IMR-90 (cell line): Measurements from ENCODE around the gene ALKBH2. TPM values are rescaled to one million over a fixed set of nuclear protein-coding genes. Genes with fewer than 3 reads are reported as not detected.

ENCODE experiments used
- ATAC-seq: fragments of 200-7000 bp; cut with Tn5 transposase; 2 replicates; pipeline ENCODE4 v1.9.1; 2020; ENCODE audit warnings: low read depth, mild to moderate bottlenecking, moderate library complexity
- BruUV-seq: library from RNA; stranded (reverse); fragments of 400-500 nt; replicated peaks from 2 replicates; lab custom pipeline; 2021; lab: Mats Ljungman, UMichigan
- CTCF ChIA-PET: fragments of 300-600 bp; formaldehyde crosslinking; extraction: SDS; loops from one replicate; lab custom pipeline; 2021; ENCODE audit warnings: antibody characterized with exemption; lab: Yijun Ruan, JAX
- POLR2A ChIA-PET: fragments of 300-600 bp; sonication (Branson Sonifier 250); formaldehyde crosslinking; loops from one replicate; lab custom pipeline; 2022; ENCODE audit warnings: antibody characterized with exemption; ENCODE audit not compliant: unreplicated experiment; lab: Charles Lee
- DNase-seq: peaks from one replicate; pipeline ENCODE4 v3.0.0; 2013
- H2AFZ ChIP-seq: replicated peaks from 2 replicates; pipeline ENCODE3; 2013; ENCODE audit warnings: low read length, mild to moderate bottlenecking; ENCODE audit not compliant: poor library complexity
- H2AK5ac ChIP-seq: 2 replicates; pipeline ENCODE4 v1.6.1; 2013; ENCODE audit warnings: low read depth, low read length, inconsistent platforms
- H2AK9ac ChIP-seq: replicated peaks from 2 replicates; pipeline ENCODE3; 2013; ENCODE audit warnings: mild to moderate bottlenecking, low read depth, low read length, moderate library complexity; ENCODE audit not compliant: poor library complexity
- H2BK120ac ChIP-seq: 2 replicates; pipeline ENCODE4 v1.6.1; 2013; ENCODE audit warnings: low read depth, low read length, inconsistent platforms
- H2BK15ac ChIP-seq: 3 replicates; pipeline ENCODE4 v1.6.1; 2013; ENCODE audit warnings: low read depth, low read length, inconsistent platforms
- H2BK20ac ChIP-seq: 2 replicates; pipeline ENCODE4 v1.6.1; 2013; ENCODE audit warnings: low read depth, mild to moderate bottlenecking, inconsistent platforms, low read length, moderate library complexity
- H2BK5ac ChIP-seq: 2 replicates; pipeline ENCODE4 v1.6.1; 2013; ENCODE audit warnings: mild to moderate bottlenecking, low read depth, low read length, inconsistent platforms; ENCODE audit not compliant: poor library complexity, severe bottlenecking
- H3K14ac ChIP-seq: replicated peaks from 2 replicates; pipeline ENCODE4 v1.6.1; 2013; ENCODE audit warnings: low read depth, low read length, inconsistent platforms
- H3K18ac ChIP-seq: 2 replicates; pipeline ENCODE4 v1.6.1; 2013; ENCODE audit warnings: low read depth, low read length, control low read depth
- H3K23ac ChIP-seq: 2 replicates; pipeline ENCODE4 v1.6.1; 2013; ENCODE audit warnings: low read depth, low read length, inconsistent platforms
- H3K27ac ChIP-seq: 2 replicates; pipeline ENCODE4 v1.5.1; 2013; ENCODE audit warnings: mild to moderate bottlenecking, control low read depth, low read length; ENCODE audit not compliant: insufficient read depth
- H3K27me3 ChIP-seq: 2 replicates; pipeline ENCODE4 v1.6.1; 2013; ENCODE audit warnings: low read length; ENCODE audit not compliant: control insufficient read depth, insufficient read depth
- H3K36me3 ChIP-seq: 2 replicates; pipeline ENCODE4 v1.6.1; 2013; ENCODE audit warnings: low read length, mixed read lengths; ENCODE audit not compliant: control insufficient read depth, insufficient read depth
- H3K4ac ChIP-seq: 2 replicates; pipeline ENCODE4 v1.6.1; 2013; ENCODE audit warnings: low read depth, low read length, inconsistent platforms
- H3K4me1 ChIP-seq: 2 replicates; pipeline ENCODE4 v1.6.1; 2013; ENCODE audit warnings: low read length, mixed read lengths; ENCODE audit not compliant: control insufficient read depth, insufficient read depth
- H3K4me2 ChIP-seq: 2 replicates; pipeline ENCODE4 v1.6.1; 2013; ENCODE audit warnings: low read depth, mild to moderate bottlenecking, control low read depth, low read length, moderate library complexity
- H3K4me3 ChIP-seq: 2 replicates; pipeline ENCODE4 v1.5.1; 2013; ENCODE audit warnings: low read depth, mild to moderate bottlenecking, control low read depth, low read length, moderate library complexity; ENCODE audit not compliant: insufficient read depth
- H3K56ac ChIP-seq: 2 replicates; pipeline ENCODE4 v1.6.1; 2013; ENCODE audit warnings: low read length, inconsistent platforms; ENCODE audit not compliant: insufficient read depth; ENCODE audit errors: extremely low read depth
- H3K79me1 ChIP-seq, 2 experiments: 2 replicates each; pipeline ENCODE4 v1.6.1; 2013; ENCODE audit warnings: low read length in 2 of 2, inconsistent platforms in 1 of 2, low read depth in 1 of 2
- H3K9ac ChIP-seq: 2 replicates; pipeline ENCODE4 v1.6.1; 2013; ENCODE audit warnings: low read depth, low read length, control low read depth
- H3K9me1 ChIP-seq: 2 replicates; pipeline ENCODE4 v1.6.1; 2013; ENCODE audit warnings: low read length, inconsistent platforms; ENCODE audit not compliant: insufficient read depth
- H3K9me3 ChIP-seq: 2 replicates; pipeline ENCODE4 v1.6.1; 2013; ENCODE audit warnings: low read length; ENCODE audit not compliant: control insufficient read depth, insufficient read depth
- H4K20me1 ChIP-seq: 2 replicates; pipeline ENCODE4 v1.6.1; 2013; ENCODE audit warnings: low read length, inconsistent platforms; ENCODE audit not compliant: insufficient read depth
- H4K5ac ChIP-seq: 2 replicates; pipeline ENCODE4 v1.6.1; 2013; ENCODE audit warnings: mild to moderate bottlenecking, low read depth, low read length, control low read depth
- H4K8ac ChIP-seq, 2 experiments: 2 replicates each; pipeline ENCODE4 v1.6.1; 2013; ENCODE audit warnings: low read depth in 2 of 2, low read length in 2 of 2, control low read depth in 1 of 2, inconsistent platforms in 1 of 2
- H4K91ac ChIP-seq: 2 replicates; pipeline ENCODE4 v1.6.1; 2013; ENCODE audit warnings: low read depth, low read length, inconsistent platforms; ENCODE audit not compliant: insufficient read depth
- BHLHE40 ChIP-seq: fragments of 150-350 bp; IDR thresholded peaks from 2 replicates; pipeline ENCODE4 v1.6.1; 2016; ENCODE audit warnings: mild to moderate bottlenecking, low read depth, low read length
- CHD1 ChIP-seq: IDR thresholded peaks from 2 replicates; pipeline ENCODE4 v1.6.1; 2012; ENCODE audit warnings: low read depth, low read length, improper control_type of control experiment
- CTCF ChIP-seq: conservative IDR thresholded peaks from 2 replicates; pipeline ENCODE4 v1.5.1; 2012; ENCODE audit warnings: mild to moderate bottlenecking, low read depth, low read length, improper control_type of control experiment
- FOS ChIP-seq: fragments of 150-350 bp; IDR thresholded peaks from 2 replicates; pipeline ENCODE4 v1.6.1; 2016; ENCODE audit warnings: low read depth, low read length
- MAFK ChIP-seq: IDR thresholded peaks from 2 replicates; pipeline ENCODE4 v1.6.1; 2012; ENCODE audit warnings: low read depth, low read length, improper control_type of control experiment
- MAZ ChIP-seq: IDR thresholded peaks from 2 replicates; pipeline ENCODE4 v1.6.1; 2012; ENCODE audit warnings: low read depth, mild to moderate bottlenecking, low read length, improper control_type of control experiment, moderate library complexity, borderline replicate concordance
- MXI1 ChIP-seq: IDR thresholded peaks from 2 replicates; pipeline ENCODE4 v1.6.1; 2012; ENCODE audit warnings: low read depth, mild to moderate bottlenecking, low read length, moderate library complexity, borderline replicate concordance
- NFE2L2 ChIP-seq: fragments of 150-350 bp; IDR thresholded peaks from 2 replicates; pipeline ENCODE4 v1.6.1; 2016; ENCODE audit warnings: low read depth, mild to moderate bottlenecking, low read length
- POLR2A ChIP-seq: IDR thresholded peaks from 2 replicates; pipeline ENCODE4 v1.6.1; 2012; ENCODE audit warnings: mild to moderate bottlenecking, low read depth, low read length
- RAD21 ChIP-seq: IDR thresholded peaks from 2 replicates; pipeline ENCODE4 v1.6.1; 2012; ENCODE audit warnings: low read length, improper control_type of control experiment
- RCOR1 ChIP-seq: IDR thresholded peaks from 2 replicates; pipeline ENCODE4 v1.6.1; 2012; ENCODE audit warnings: mild to moderate bottlenecking, low read length, improper control_type of control experiment; ENCODE audit not compliant: insufficient replicate concordance
- RFX5 ChIP-seq: IDR thresholded peaks from 2 replicates; pipeline ENCODE4 v1.8.0; 2012; ENCODE audit warnings: low read depth, mild to moderate bottlenecking, low read length, moderate library complexity
- SMC3 ChIP-seq: fragments of 150-350 bp; IDR thresholded peaks from 2 replicates; pipeline ENCODE4 v1.6.1; 2016; ENCODE audit warnings: low read depth, mild to moderate bottlenecking, antibody characterized with exemption, low read length, moderate library complexity
- USF2 ChIP-seq: fragments of 150-350 bp; IDR thresholded peaks from 2 replicates; pipeline ENCODE4 v1.6.1; 2017; ENCODE audit warnings: mild to moderate bottlenecking, antibody characterized with exemption, low read length, low read depth
- WGBS, 2 experiments: methylation state at CpG; one replicate each; pipeline versions ENCODE4 v1.1.5 to v1.1.7; 2013; ENCODE audit warnings: missing lambda C conversion rate in 2 of 2; ENCODE audit not compliant: insufficient read length in 1 of 2; ENCODE audit errors: extremely low coverage in 2 of 2; 5-methylcytosine and 5-hydroxymethylcytosine counted together
- dilution Hi-C: fragments of 300-500 bp; cut with HindIII; formaldehyde crosslinking; loops from one replicate; pipeline ENCODE4 v1.14.3; 2018; ENCODE audit warnings: low sequenced_read_pairs; ENCODE audit not compliant: unreplicated experiment
- in situ Hi-C: fragments of 300-500 bp; cut with MboI; formaldehyde crosslinking; loops from 3 replicates; pipeline ENCODE4 v1.14.3; 2019; ENCODE audit warnings: low sequenced_read_pairs, inconsistent platforms, mixed read lengths
- intact Hi-C: fragments of 100-400 bp; cut with micrococcal nuclease; formaldehyde crosslinking; loops from 2 replicates; pipeline ENCODE4 v1.10.0; 2022
- polyA plus RNA-seq, 3 experiments: library from polyadenylated mRNA; depleted of rRNA; stranded (reverse); fragments of >200 nt; gene quantifications; 2 replicates each; pipeline ENCODE4 v1.2.3, GENCODE V29; 2012; ENCODE audit warnings: low replicate concordance in 1 of 3
- total RNA-seq: library from RNA; depleted of rRNA; stranded (reverse); fragments of >200 nt; gene quantifications from 2 replicates; pipeline ENCODE4 v1.2.3, GENCODE V29; 2012

The ALKBH2 gene
- total and polyA plus RNA-seq, 2 of the 4 experiments (the other 2 are of a cell fraction) = 14.9 to 17.8 TPM

GRCh38 chr12:109115404-109115757 is 22.1 kb upstream of the ALKBH2 start (continued):
- TF ChIP-seq SMC3 = no peak
- no peak for TF ChIP-seq MAFK
- TF ChIP-seq BHLHE40 = no peak
- no peak for TF ChIP-seq NFE2L2
- no peak for TF ChIP-seq MXI1
- no peak for TF ChIP-seq RAD21
- TF ChIP-seq POLR2A = no peak
- TF ChIP-seq CHD1 = no peak

- Histone ChIP-seq H3K23ac (no peak overlapping the region), H3K27me3 (no peaks in the 10 kb centered on the region), H4K5ac (no peak overlapping the region), H3K18ac (no peak overlapping the region), H3K27ac (no peak overlapping the region), H2BK120ac (no peak overlapping the region), H3K9me3 (no peaks in the 10 kb centered on the region), H4K8ac (no peak overlapping the region), H3K4me2 (no peak overlapping the region), H4K91ac (no peak overlapping the region), H3K4ac (no peak overlapping the region), H3K36me3 (peaks cover 3% of the 10 kb centered on the region), H2BK20ac (no peak overlapping the region), H2BK15ac (no peak overlapping the region), H2AFZ (no peak overlapping the region), H3K9me1 (peaks cover 5% of the 10 kb centered on the region; the same call in 1 of the 2 replicates), H3K14ac (no peak overlapping the region), H3K56ac (no peak overlapping the region), H2AK5ac (no peak overlapping the region), H3K9ac (no peak overlapping the region), H3K4me3 (no peak overlapping the region), H2BK5ac (no peak overlapping the region), H2AK9ac (no peak overlapping the region), H4K20me1 (no peaks in the 10 kb centered on the region), H3K4me1 (no peaks in the 10 kb centered on the region), H3K79me1 (peaks cover 0 to 5% of the 10 kb centered on the region in 2 experiments; a peak in 1 of 4 replicates)
- intact Hi-C loops (no loop called here), in situ Hi-C loops (loop anchor here (5.0 kb wide), 1 partner anchor 273 kb away; no protein-coding TSS in a partner anchor), dilution Hi-C loops (no loop called here)
- BruUV-seq = no TSS peak
- ATAC-seq (no peak), DNase-seq (no peak)
- CTCF ChIA-PET = interaction anchor here (1.2 kb wide), 1 partner anchor 279 kb away, joined by 3 read pairs; no protein-coding TSS in a partner anchor
- WGBS, 2 experiments = no CpG with 5 or more reads among the region's 2 CpGs
- POLR2A ChIA-PET = no interaction called here
- TF ChIP-seq RCOR1 = no peak
- TF ChIP-seq MAZ = no peak
- TF ChIP-seq SMC3 = no peak
- TF ChIP-seq RAD21 = no peak
- no peak for TF ChIP-seq MXI1
- no peak for TF ChIP-seq RFX5
- TF ChIP-seq NFE2L2 = no peak
- TF ChIP-seq CTCF = no peak
- no peak for TF ChIP-seq FOS
- TF ChIP-seq BHLHE40 = no peak
- no peak for TF ChIP-seq CHD1
- TF ChIP-seq MAFK = no peak
- TF ChIP-seq POLR2A = no peak
- no peak for TF ChIP-seq USF2
Observed at GRCh38 chr12:109114644-109115043, 21.4 kb upstream of the ALKBH2 start.
